Measurements from ENCODE around the gene RTP2. TPM values are rescaled to one million over a fixed set of nuclear protein-coding genes. Genes with fewer than 3 reads are reported as not detected.
A peak's percentile ranks its signal among the peaks of the same experiment; 100 is the strongest.

RTP2 gene
- total and polyA plus RNA-seq, 9 of the 15 experiments (the other 6 are each of a cell fraction or from before 2014, with no cell fraction given) = not detected

DNA sequence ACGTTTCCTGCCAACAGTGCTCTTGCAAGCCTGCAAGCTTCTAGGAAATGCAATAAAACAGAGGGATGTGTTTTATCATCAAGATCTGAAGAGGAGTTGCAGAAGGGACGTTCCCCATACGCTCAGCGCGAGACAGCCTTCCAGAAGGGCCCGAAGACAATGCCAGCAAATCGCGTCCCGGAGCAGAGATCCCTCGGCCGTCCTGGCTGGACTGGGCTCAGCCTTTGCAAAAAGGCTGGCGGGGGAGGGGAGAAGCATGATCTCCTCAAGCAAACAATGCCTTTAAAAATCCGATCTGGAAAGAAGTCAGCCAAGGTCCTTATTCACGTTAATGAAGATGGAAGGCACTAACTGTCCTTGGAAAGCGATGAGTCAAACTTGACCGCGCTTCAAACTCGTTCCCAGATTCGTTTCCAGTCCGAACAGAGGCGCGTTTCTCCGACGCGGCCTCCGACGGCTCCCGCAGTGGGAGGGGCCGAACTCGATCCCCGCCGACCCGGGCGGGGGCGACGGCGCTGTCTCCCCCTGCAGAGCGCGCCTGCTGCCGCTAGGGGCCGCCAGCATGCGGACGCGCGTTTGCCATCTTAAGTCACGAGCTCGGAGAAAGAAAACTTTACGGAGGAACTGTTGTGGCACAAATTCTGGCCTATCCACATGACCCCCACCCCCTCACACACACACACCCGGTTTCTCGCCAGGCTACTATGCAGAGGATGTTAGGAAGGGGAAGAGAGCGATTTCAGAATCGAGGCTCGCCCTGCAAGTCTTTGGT is 37.4 kb upstream of the RTP2 start (continued):
- TF ChIP-seq BHLHE40 (IDR thresholded peaks at IDR 0.05; ENCODE audit: low read length) (peak; percentile 86), GATAD2B (IDR thresholded peaks at IDR 0.05; ENCODE audit: borderline replicate concordance) (0 out of 2 replicates have a peak, but pooled peaks have one; percentile 43), NFE2L1 (tag; IDR thresholded peaks at IDR 0.05; ENCODE audit: borderline replicate concordance, low read depth) (no peak), SMAD4 (CRISPR knock-in tag; conservative IDR thresholded peaks at IDR 0.05) (peak; percentile 76), BRF1 (IDR thresholded peaks at IDR 0.05; ENCODE audit: borderline replicate concordance, extremely low read depth, insufficient read length) (no peak), NFRKB (IDR thresholded peaks at IDR 0.05; ENCODE audit: low read depth) (no peak), XRCC3 (IDR thresholded peaks at IDR 0.05) (no peak), TEAD4 (IDR thresholded peaks at IDR 0.05; ENCODE audit: low read length) (peak; percentile 33; the same call in 1 of the 2 replicates), TEAD4 (CRISPR knock-in tag; IDR thresholded peaks at IDR 0.05; ENCODE audit: borderline replicate concordance) (no peak), BCLAF1 (IDR thresholded peaks at IDR 0.05; ENCODE audit: borderline replicate concordance in 1 of 2, control insufficient read depth in 1 of 2, low read depth in 2 of 2, low read length in 1 of 2) (no peak), MAZ (CRISPR knock-in tag; conservative IDR thresholded peaks at IDR 0.05 in 1 of 2, IDR thresholded peaks at IDR 0.05 in 1 of 2) (peak; percentile 57 to 88; a peak in 3 of 4 replicates)
- TF ChIP-seq, protein P1, sequence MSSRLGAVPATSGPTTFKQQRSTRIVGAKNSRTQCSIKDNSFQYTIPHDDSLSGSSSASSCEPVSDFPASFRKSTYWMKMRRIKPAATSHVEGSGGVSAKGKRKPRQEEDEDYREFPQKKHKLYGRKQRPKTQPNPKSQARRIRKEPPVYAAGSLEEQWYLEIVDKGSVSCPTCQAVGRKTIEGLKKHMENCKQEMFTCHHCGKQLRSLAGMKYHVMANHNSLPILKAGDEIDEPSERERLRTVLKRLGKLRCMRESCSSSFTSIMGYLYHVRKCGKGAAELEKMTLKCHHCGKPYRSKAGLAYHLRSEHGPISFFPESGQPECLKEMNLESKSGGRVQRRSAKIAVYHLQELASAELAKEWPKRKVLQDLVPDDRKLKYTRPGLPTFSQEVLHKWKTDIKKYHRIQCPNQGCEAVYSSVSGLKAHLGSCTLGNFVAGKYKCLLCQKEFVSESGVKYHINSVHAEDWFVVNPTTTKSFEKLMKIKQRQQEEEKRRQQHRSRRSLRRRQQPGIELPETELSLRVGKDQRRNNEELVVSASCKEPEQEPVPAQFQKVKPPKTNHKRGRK (tag; IDR thresholded peaks at IDR 0.05) = no peak
- TF ChIP-seq, protein P2, sequence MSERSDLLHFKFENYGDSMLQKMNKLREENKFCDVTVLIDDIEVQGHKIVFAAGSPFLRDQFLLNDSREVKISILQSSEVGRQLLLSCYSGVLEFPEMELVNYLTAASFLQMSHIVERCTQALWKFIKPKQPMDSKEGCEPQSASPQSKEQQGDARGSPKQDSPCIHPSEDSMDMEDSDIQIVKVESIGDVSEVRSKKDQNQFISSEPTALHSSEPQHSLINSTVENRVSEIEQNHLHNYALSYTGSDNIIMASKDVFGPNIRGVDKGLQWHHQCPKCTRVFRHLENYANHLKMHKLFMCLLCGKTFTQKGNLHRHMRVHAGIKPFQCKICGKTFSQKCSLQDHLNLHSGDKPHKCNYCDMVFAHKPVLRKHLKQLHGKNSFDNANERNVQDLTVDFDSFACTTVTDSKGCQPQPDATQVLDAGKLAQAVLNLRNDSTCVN (CRISPR knock-in tag; IDR thresholded peaks at IDR 0.05) = no peak
- TF ChIP-seq, protein P3, sequence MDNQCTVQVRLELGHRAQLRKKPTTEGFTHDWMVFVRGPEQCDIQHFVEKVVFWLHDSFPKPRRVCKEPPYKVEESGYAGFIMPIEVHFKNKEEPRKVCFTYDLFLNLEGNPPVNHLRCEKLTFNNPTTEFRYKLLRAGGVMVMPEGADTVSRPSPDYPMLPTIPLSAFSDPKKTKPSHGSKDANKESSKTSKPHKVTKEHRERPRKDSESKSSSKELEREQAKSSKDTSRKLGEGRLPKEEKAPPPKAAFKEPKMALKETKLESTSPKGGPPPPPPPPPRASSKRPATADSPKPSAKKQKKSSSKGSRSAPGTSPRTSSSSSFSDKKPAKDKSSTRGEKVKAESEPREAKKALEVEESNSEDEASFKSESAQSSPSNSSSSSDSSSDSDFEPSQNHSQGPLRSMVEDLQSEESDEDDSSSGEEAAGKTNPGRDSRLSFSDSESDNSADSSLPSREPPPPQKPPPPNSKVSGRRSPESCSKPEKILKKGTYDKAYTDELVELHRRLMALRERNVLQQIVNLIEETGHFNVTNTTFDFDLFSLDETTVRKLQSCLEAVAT (IDR thresholded peaks at IDR 0.05) = peak; percentile 39 to 68; a peak in 2 of 4 replicates
- TF ChIP-seq, protein P4, sequence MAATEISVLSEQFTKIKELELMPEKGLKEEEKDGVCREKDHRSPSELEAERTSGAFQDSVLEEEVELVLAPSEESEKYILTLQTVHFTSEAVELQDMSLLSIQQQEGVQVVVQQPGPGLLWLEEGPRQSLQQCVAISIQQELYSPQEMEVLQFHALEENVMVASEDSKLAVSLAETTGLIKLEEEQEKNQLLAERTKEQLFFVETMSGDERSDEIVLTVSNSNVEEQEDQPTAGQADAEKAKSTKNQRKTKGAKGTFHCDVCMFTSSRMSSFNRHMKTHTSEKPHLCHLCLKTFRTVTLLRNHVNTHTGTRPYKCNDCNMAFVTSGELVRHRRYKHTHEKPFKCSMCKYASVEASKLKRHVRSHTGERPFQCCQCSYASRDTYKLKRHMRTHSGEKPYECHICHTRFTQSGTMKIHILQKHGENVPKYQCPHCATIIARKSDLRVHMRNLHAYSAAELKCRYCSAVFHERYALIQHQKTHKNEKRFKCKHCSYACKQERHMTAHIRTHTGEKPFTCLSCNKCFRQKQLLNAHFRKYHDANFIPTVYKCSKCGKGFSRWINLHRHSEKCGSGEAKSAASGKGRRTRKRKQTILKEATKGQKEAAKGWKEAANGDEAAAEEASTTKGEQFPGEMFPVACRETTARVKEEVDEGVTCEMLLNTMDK (IDR thresholded peaks at IDR 0.05; ENCODE audit: borderline replicate concordance, insufficient read depth, low read depth, low read length, poor library complexity, severe bottlenecking) = peak; percentile 90

Data from K562 (cell line).